ENCODE measurements around the gene MET.
"Not testable (repeated sequence)": the region's sequence is repeated elsewhere in the genome, so short reads cannot be mapped to it uniquely, and the experiment has no call there.

DNA sequence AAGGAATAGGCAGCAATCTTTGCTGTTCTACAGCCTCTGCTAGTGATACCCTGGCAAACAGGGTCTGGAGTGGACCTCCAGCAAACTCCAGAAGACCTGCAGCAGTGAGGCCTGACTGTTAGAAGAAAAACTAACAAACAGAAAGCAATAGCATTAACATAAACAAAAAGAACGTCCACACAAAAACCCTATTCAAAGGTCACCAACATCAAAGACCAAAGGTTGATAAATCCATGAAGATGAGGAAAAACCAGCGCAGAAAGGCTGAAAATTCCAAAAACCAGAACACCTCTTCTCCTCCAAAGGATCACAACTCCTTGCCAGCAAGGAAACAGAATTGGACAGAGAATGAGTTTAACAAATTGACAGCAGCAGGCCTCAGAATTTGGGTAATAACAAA, 71.8 kb downstream of the MET start:
- not testable (repeated sequence) for TF ChIP-seq YY1 (IDR thresholded peaks at IDR 0.05; ENCODE audit: insufficient read depth, insufficient read length); SUZ12 (IDR thresholded peaks at IDR 0.05; ENCODE audit: extremely low read depth, insufficient read depth, insufficient read length); ZNF274 (IDR thresholded peaks at IDR 0.05; ENCODE audit: low read depth, low read length)

Measured in NT2/D1 (cell line).